Measurements from ENCODE around the gene HAPLN3.

Gene HAPLN3

DNA sequence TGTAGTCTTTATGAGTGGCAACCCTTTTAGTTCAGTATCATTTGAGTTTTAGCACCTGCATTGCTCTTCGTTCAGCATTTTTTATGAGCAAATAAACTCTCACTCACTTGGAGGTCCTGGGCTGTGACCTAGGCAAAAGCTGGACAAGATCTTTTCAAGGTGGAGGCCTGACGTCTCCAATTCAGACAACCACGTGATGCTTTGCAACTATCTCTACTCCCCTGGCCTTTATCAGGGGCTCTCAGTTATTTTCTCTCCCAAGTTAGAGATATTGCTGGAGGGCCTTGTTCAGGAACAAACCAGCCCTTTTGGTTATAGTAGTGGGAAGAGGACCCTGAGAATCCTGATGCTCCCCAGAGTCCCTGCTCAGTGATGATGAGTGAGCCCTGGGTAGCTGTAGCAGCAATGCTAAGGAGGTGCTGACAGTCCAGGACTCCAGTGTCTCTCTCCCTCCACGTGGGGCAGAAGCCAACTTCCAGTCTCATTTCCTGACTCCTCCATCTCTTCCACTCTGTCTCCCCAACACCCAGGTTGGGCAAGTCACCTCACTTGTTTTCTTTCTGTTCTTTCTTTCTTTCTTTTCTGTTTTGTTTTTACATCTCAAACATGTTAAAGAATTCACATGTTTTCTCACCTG, 30.4 kb downstream of the HAPLN3 start:
- H3K36me3 ChIP-seq (ENCODE audit: control insufficient read depth, insufficient read depth, low read length), result no peaks in the 10 kb centered on the region
- DNase-seq (ENCODE audit: low read depth, low spot score), result no peak
- no peak overlapping the region for H3K4me3 ChIP-seq (ENCODE audit: low read length)
- WGBS (ENCODE audit: insufficient coverage, insufficient read length), result no CpG with 5 or more reads among the region's 4 CpGs
- H3K27ac ChIP-seq (ENCODE audit: low read length), result no peak overlapping the region
- H3K4me1 ChIP-seq (ENCODE audit: control insufficient read depth, insufficient read depth, low read length), result no peaks in the 10 kb centered on the region
- H3K9me3 ChIP-seq (ENCODE audit: control insufficient read depth, insufficient read depth, low read length), result no peaks in the 10 kb centered on the region
- no peaks in the 10 kb centered on the region for H3K27me3 ChIP-seq (ENCODE audit: control insufficient read depth, insufficient read depth, low read length)

DNA sequence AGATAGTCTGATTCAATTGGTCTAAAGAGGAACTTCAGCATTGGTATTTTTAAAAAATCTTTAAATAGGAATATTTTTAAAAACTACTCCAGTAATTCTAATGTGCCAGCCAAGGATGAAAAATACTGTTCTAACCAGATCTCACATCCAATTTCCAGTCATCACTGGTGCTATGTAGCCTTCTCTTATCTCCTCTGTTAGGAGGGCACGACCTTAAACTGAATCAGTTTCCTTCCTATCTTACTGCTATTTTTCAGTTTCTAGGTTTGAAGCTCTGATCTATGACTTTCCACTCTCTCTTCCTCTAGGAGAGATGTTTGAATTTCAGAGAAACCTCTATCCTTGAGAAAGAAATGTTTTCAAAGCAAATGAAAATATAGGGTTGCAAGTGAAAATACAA, 31.9 kb downstream of the HAPLN3 start:
- H3K4me3 ChIP-seq (ENCODE audit: low read length), result no peak overlapping the region
- no peaks in the 10 kb centered on the region for H3K36me3 ChIP-seq (ENCODE audit: control insufficient read depth, insufficient read depth, low read length)
- WGBS (ENCODE audit: insufficient coverage, insufficient read length), result no CpG with 5 or more reads among the region's 1 CpG
- H3K27ac ChIP-seq (ENCODE audit: low read length), result no peak overlapping the region
- no peaks in the 10 kb centered on the region for H3K4me1 ChIP-seq (ENCODE audit: control insufficient read depth, insufficient read depth, low read length)
- DNase-seq (ENCODE audit: low read depth, low spot score), result no peak
- H3K9me3 ChIP-seq (ENCODE audit: control insufficient read depth, insufficient read depth, low read length), result no peaks in the 10 kb centered on the region
- no peaks in the 10 kb centered on the region for H3K27me3 ChIP-seq (ENCODE audit: control insufficient read depth, insufficient read depth, low read length)

DNA sequence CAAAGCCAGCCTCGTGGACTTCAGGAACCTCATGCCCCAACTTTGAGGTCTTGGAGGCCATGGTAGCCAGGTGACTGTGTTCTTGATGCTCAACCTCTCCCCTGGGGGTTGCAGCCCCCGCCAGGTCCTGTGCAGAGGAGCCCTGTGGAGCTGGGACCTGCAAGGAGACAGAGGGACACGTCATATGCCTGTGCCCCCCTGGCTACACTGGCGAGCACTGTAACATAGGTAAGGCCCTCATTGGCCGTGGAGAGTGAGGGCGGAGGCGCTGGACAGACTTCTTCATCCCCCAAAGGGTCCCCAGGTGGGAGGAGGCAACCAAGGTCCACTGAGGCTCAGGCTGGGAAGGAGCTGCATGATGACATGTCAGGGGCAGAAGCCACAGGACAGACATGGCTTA, 35.1 kb downstream of the HAPLN3 start:
- H3K9me3 ChIP-seq (ENCODE audit: control insufficient read depth, insufficient read depth, low read length), result peaks cover under 1% of the 10 kb centered on the region; the same call in 1 of the 2 replicates
- WGBS (ENCODE audit: insufficient coverage, insufficient read length), result no CpG with 5 or more reads among the region's 7 CpGs
- H3K36me3 ChIP-seq (ENCODE audit: control insufficient read depth, insufficient read depth, low read length), result no peaks in the 10 kb centered on the region
- DNase-seq (ENCODE audit: low read depth, low spot score), result no peak
- no peaks in the 10 kb centered on the region for H3K27me3 ChIP-seq (ENCODE audit: control insufficient read depth, insufficient read depth, low read length)
- H3K27ac ChIP-seq (ENCODE audit: low read length), result no peak overlapping the region
- H3K4me3 ChIP-seq (ENCODE audit: low read length), result no peak overlapping the region
- H3K4me1 ChIP-seq (ENCODE audit: control insufficient read depth, insufficient read depth, low read length), result no peaks in the 10 kb centered on the region

DNA sequence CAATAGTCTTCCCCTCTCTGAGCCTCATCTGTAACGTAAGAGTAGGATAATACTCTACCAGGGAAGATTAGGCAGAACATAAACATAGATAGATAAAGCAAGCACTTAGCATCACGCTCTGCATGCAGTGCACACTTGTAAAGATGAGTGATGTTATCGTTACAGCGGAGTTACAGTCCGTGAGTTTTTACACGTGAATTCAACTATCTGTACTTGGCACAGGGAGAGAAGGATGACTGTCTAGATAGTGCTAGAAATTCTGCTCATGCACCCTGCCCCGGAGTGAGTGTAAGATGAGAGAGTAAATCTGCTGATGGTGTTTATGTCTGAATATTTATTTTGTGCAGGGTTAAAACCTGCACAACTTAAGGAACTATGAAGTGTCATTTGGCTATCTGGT, 35.8 kb downstream of the HAPLN3 start:
- no peak for DNase-seq (ENCODE audit: low read depth, low spot score)
- Histone ChIP-seq H3K4me3 (ENCODE audit: low read length) (no peak overlapping the region), H3K4me1 (ENCODE audit: control insufficient read depth, insufficient read depth, low read length) (no peaks in the 10 kb centered on the region), H3K9me3 (ENCODE audit: control insufficient read depth, insufficient read depth, low read length) (peaks cover 4% of the 10 kb centered on the region), H3K36me3 (ENCODE audit: control insufficient read depth, insufficient read depth, low read length) (no peaks in the 10 kb centered on the region), H3K27ac (ENCODE audit: low read length) (no peak overlapping the region), H3K27me3 (ENCODE audit: control insufficient read depth, insufficient read depth, low read length) (no peaks in the 10 kb centered on the region)
- no CpG with 5 or more reads among the region's 7 CpGs for WGBS (ENCODE audit: insufficient coverage, insufficient read length)

DNA sequence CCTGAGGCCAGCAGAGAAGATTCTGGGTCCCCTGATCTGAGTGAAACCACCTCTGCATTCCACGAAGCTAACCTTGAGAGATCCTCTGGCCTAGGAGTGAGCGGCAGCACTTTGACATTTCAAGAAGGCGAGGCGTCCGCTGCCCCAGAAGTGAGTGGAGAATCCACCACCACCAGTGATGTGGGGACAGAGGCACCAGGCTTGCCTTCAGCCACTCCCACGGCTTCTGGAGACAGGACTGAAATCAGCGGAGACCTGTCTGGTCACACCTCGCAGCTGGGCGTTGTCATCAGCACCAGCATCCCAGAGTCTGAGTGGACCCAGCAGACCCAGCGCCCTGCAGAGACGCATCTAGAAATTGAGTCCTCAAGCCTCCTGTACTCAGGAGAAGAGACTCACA, 36.4 kb downstream of the HAPLN3 start:
- Histone ChIP-seq H3K36me3 (ENCODE audit: control insufficient read depth, insufficient read depth, low read length) (no peaks in the 10 kb centered on the region), H3K4me3 (ENCODE audit: low read length) (no peak overlapping the region), H3K9me3 (ENCODE audit: control insufficient read depth, insufficient read depth, low read length) (peaks cover 6% of the 10 kb centered on the region), H3K27me3 (ENCODE audit: control insufficient read depth, insufficient read depth, low read length) (no peaks in the 10 kb centered on the region), H3K27ac (ENCODE audit: low read length) (no peak overlapping the region), H3K4me1 (ENCODE audit: control insufficient read depth, insufficient read depth, low read length) (no peaks in the 10 kb centered on the region)
- no peak for DNase-seq (ENCODE audit: low read depth, low spot score)
- WGBS (ENCODE audit: insufficient coverage, insufficient read length), result no CpG with 5 or more reads among the region's 11 CpGs

DNA sequence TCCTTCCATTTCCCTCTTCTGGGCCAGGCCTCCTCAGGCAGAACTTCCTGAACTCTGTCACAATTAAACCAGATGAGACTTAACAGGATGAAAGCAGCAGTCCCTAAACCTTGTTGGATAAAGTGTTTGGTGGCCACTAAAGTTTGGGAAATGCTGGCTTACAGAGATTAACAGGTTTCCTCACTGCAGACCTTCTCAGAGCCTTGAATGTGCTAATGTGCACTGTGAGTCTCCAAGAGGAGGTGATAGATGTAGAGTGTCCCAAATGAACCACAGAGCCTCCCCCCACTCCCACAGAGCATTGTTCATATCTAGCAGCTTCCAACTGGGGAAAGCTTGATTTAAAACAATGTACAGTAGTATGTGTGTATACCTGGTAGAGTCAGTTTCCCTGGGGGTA, 42.9 kb downstream of the HAPLN3 start:
- peaks cover 6% of the 10 kb centered on the region for H3K9me3 ChIP-seq (ENCODE audit: control insufficient read depth, insufficient read depth, low read length)
- no peak overlapping the region for H3K27ac ChIP-seq (ENCODE audit: low read length)
- DNase-seq (ENCODE audit: low read depth, low spot score), result no peak
- no peak overlapping the region for H3K4me3 ChIP-seq (ENCODE audit: low read length)
- no peaks in the 10 kb centered on the region for H3K4me1 ChIP-seq (ENCODE audit: control insufficient read depth, insufficient read depth, low read length)
- H3K36me3 ChIP-seq (ENCODE audit: control insufficient read depth, insufficient read depth, low read length), result no peaks in the 10 kb centered on the region
- H3K27me3 ChIP-seq (ENCODE audit: control insufficient read depth, insufficient read depth, low read length), result no peaks in the 10 kb centered on the region

DNA sequence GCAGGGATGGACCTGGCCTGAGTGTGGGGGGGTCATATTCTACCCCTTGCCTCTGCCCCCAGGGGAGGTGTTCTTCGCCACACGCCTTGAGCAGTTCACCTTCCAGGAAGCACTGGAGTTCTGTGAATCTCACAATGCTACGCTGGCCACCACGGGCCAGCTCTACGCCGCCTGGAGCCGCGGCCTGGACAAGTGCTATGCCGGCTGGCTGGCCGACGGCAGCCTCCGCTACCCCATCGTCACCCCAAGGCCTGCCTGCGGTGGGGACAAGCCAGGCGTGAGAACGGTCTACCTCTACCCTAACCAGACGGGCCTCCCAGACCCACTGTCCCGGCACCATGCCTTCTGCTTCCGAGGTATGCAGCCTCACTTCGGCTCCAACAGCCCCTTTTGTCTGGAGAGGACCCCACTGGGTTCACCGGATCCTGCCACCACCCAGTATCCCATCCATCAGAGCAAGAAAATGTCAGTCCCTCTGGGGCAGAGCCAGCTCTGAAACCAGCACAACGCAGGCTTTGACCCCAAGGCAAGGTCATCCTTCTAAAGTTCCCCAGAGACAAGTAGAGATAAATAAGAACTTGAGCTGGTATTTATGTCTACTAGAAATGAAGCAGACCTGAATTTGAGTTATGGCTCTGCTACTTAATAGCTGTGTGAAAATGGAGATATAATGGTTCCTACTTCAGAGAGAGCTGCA, 45.8 kb downstream of the HAPLN3 start:
- Histone ChIP-seq H3K27me3 (ENCODE audit: control insufficient read depth, insufficient read depth, low read length) (no peaks in the 10 kb centered on the region), H3K4me3 (ENCODE audit: low read length) (no peak overlapping the region; the same call in 1 of the 2 replicates), H3K27ac (ENCODE audit: low read length) (no peak overlapping the region), H3K36me3 (ENCODE audit: control insufficient read depth, insufficient read depth, low read length) (no peaks in the 10 kb centered on the region), H3K4me1 (ENCODE audit: control insufficient read depth, insufficient read depth, low read length) (no peaks in the 10 kb centered on the region), H3K9me3 (ENCODE audit: control insufficient read depth, insufficient read depth, low read length) (peaks cover 2% of the 10 kb centered on the region)
- DNase-seq (ENCODE audit: low read depth, low spot score), result no peak
- no CpG with 5 or more reads among the region's 22 CpGs for WGBS (ENCODE audit: insufficient coverage, insufficient read length)

DNA sequence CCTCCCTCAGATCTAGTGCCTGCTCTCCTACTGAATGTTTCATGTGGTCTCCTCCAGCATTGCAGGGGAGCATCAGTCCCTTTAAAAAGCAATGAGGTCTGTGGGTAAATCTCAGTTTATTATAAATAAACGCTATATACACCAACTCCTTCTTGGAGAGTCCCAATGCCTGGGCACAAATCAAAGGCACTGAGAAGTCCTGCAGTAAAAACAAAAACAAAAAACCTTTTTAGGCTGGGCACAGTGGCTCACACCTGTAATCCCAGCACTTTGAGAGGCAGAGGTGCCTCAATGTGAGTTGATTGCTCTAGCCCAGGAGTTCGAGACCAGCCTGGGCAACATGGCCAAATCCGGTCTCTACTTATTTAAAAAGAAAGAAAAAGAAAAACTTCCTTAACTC, 47.1 kb downstream of the HAPLN3 start:
- Histone ChIP-seq H3K4me3 (ENCODE audit: low read length) (no peak overlapping the region), H3K27ac (ENCODE audit: low read length) (no peak overlapping the region), H3K9me3 (ENCODE audit: control insufficient read depth, insufficient read depth, low read length) (no peaks in the 10 kb centered on the region), H3K36me3 (ENCODE audit: control insufficient read depth, insufficient read depth, low read length) (no peaks in the 10 kb centered on the region), H3K27me3 (ENCODE audit: control insufficient read depth, insufficient read depth, low read length) (no peaks in the 10 kb centered on the region), H3K4me1 (ENCODE audit: control insufficient read depth, insufficient read depth, low read length) (no peaks in the 10 kb centered on the region; the same call in 1 of the 2 replicates)
- no peak for DNase-seq (ENCODE audit: low read depth, low spot score)
- no CpG with 5 or more reads among the region's 3 CpGs for WGBS (ENCODE audit: insufficient coverage, insufficient read length)

DNA sequence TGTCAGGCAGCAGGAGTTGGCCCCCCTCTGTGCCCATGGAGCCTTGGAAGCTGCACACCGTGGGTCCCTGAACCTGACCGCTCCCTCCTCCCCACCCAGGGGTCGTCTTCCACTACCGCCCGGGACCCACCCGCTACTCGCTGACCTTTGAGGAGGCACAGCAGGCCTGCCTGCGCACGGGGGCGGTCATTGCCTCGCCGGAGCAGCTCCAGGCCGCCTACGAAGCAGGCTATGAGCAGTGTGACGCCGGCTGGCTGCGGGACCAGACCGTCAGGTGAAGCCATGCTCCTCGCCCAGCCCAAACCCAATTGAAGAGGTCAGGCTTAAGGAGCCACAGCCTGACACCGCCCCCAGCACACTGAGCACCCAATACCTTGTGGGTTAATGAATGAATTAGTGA, 48.2 kb downstream of the HAPLN3 start:
- Histone ChIP-seq H3K36me3 (ENCODE audit: control insufficient read depth, insufficient read depth, low read length) (no peaks in the 10 kb centered on the region), H3K27ac (ENCODE audit: low read length) (no peak overlapping the region), H3K4me1 (ENCODE audit: control insufficient read depth, insufficient read depth, low read length) (no peaks in the 10 kb centered on the region; the same call in 1 of the 2 replicates), H3K9me3 (ENCODE audit: control insufficient read depth, insufficient read depth, low read length) (no peaks in the 10 kb centered on the region), H3K4me3 (ENCODE audit: low read length) (no peak overlapping the region), H3K27me3 (ENCODE audit: control insufficient read depth, insufficient read depth, low read length) (no peaks in the 10 kb centered on the region)
- WGBS (ENCODE audit: insufficient coverage, insufficient read length), result no CpG with 5 or more reads among the region's 20 CpGs
- no peak for DNase-seq (ENCODE audit: low read depth, low spot score)

DNA sequence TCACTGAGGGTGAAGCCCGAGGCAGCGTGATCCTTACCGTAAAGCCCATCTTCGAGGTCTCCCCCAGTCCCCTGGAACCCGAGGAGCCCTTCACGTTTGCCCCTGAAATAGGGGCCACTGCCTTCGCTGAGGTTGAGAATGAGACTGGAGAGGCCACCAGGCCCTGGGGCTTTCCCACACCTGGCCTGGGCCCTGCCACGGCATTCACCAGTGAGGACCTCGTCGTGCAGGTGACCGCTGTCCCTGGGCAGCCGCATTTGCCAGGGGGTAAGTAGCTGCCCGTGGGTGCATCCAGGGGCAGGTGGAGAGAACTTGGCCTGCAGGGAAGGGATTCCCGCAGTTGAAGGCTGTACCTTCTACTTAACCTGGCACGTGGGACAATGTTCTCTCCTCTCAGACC, 49.7 kb downstream of the HAPLN3 start:
- H3K27me3 ChIP-seq (ENCODE audit: control insufficient read depth, insufficient read depth, low read length), result no peaks in the 10 kb centered on the region
- WGBS (ENCODE audit: insufficient coverage, insufficient read length), result no CpG with 5 or more reads among the region's 15 CpGs

More for the DNA sequence above, 49.7 kb downstream of the HAPLN3 start:
- Histone ChIP-seq H3K4me3 (ENCODE audit: low read length) (no peak overlapping the region), H3K4me1 (ENCODE audit: control insufficient read depth, insufficient read depth, low read length) (no peaks in the 10 kb centered on the region; the same call in 1 of the 2 replicates), H3K9me3 (ENCODE audit: control insufficient read depth, insufficient read depth, low read length) (no peaks in the 10 kb centered on the region), H3K36me3 (ENCODE audit: control insufficient read depth, insufficient read depth, low read length) (no peaks in the 10 kb centered on the region), H3K27ac (ENCODE audit: low read length) (no peak overlapping the region)
- no peak for DNase-seq (ENCODE audit: low read depth, low spot score)

Measured in iPS DF 6.9 (cell line).